Fibroblast of gingiva (primary cell): ENCODE data around the gene CYB5R2.
A peak's percentile ranks its signal among the peaks of the same experiment; 100 is the strongest.
"Not testable (repeated sequence)": the region's sequence is repeated elsewhere in the genome, so short reads cannot be mapped to it uniquely, and the experiment has no call there.

ENCODE experiments used
- DNase-seq: peaks from one replicate; pipeline ENCODE4 v3.0.0-alpha.2; 2011; ENCODE audit warnings: low read depth

CYB5R2 gene

GRCh38 chr11:7668911-7669310, 4.4 kb downstream of the CYB5R2 start:
- no peak for DNase-seq

GRCh38 chr11:7668464-7668863, 4.8 kb downstream of the CYB5R2 start:
- no peak for DNase-seq

DNA sequence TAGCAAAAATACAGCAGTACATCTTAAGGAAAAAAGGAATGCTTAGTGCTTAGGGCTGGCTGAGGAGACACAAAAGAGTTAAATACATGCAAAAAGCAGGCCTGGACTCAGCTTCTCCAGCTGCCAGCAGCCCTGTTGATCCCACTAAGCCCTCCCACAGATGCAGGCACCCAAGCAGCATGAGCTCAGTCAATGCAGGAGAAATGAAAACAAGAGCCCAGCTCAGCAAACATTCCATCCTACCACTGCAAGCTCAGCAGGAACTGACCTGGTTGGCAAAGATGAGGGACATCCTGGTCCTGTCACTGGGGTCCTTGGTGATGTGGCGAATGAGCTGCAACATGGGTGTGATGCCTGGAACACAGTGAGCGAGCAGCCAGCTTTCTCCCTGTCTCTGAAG, 5.8 kb downstream of the CYB5R2 start:
- DNase-seq = no peak

- no peak for DNase-seq
Measured at GRCh38 chr11:7666292-7666866, 6.9 kb downstream of the CYB5R2 start.

GRCh38 chr11:7665473-7666291, 7.6 kb downstream of the CYB5R2 start:
- DNase-seq = peak; percentile 48

GRCh38 chr11:7664867-7665266, 8.4 kb downstream of the CYB5R2 start:
- no peak for DNase-seq

DNA sequence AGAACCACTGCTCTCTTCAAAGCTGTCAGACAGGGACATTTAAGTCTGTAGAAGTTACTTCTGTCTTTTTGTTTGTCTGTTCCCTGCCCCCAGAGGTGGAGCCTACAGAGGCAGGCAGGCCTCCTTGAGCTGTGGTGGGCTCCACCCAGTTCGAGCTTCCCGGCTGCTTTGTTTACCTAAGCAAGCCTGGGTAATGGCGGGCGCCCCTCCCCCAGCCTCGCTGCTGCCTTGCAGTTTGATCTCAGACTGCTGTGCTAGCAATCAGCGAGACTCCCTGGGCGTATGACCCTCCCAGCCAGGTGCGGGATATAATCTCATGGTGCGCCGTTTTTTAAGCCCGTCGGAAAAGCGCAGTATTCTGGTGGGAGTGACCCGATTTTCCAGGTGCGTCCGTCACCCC, 9.8 kb downstream of the CYB5R2 start:
- not testable (repeated sequence) for DNase-seq

- DNase-seq = peak; percentile 69
Measured at GRCh38 chr11:7657306-7658025, 15.8 kb downstream of the CYB5R2 start.

DNA sequence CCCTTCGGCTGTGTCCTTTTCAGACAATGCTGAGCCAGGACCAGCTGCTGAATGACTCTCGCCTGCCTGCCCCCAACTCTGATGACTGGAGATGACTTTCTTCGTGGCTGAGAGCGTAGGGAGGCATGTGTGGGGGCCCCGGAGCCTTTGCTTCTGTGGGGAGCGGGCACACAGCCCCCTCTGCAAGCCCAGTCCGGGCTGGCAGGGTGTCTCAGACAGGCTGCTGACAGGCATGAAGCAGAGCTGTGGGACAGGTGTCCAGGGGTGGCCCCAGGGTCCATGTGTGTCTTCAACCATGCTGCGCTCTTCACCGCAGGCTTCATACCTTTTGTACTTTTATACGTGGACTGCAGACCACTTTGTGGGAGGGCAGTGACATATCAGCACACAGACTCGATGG, 16.6 kb downstream of the CYB5R2 start:
- DNase-seq = no peak

DNA sequence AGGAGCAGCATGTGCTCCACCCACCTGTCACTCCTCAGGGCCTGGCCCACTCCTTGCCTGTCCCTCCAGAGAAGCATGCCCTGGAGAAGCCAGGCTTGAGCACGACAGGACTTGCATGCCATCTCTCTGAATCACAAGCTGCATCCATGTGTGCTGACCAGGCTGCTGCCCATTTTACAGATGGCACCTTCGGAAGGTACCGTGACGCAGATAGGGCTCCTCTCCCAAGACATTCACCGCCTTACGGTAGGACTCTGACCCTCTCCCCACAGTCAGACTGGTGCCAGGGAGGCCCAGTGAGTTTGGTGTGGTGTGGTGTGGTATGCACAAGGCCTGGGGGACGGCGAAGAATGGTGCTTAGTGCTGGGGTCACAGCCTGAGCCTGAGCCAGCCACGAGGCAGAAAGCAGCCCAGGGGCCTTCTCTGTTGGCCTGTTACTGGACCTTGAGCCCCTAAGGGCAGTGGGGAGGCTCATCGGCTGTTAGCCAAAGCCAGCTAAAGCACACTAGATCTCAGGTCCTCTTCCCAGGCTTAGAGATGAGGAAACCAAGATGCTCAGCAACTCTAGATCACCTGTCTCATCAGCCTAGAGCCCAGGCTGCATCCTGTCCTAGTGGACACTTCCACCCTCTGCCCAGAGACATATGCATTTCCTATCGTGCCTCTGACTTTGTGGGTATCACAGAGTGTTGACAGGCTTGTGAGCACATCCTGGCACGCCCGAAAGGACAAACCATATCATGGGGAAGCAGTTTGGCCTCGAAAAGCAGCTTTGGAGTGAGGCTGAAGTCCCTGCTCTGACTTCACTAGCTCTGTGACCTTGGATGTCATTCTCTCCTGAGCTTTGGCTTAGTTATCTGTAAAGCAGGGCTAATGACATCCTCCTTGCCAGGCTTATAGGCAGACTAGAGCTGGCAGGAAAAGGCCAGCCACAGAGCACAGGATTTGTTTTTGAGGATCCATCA, 17.8 kb downstream of the CYB5R2 start:
- no peak for DNase-seq

GRCh38 chr11:7654195-7654705, 19.1 kb downstream of the CYB5R2 start:
- DNase-seq = no peak

GRCh38 chr11:7651700-7652099, 21.6 kb downstream of the CYB5R2 start:
- DNase-seq = no peak

GRCh38 chr11:7651140-7651551, 22.2 kb downstream of the CYB5R2 start:
- DNase-seq = no peak

DNA sequence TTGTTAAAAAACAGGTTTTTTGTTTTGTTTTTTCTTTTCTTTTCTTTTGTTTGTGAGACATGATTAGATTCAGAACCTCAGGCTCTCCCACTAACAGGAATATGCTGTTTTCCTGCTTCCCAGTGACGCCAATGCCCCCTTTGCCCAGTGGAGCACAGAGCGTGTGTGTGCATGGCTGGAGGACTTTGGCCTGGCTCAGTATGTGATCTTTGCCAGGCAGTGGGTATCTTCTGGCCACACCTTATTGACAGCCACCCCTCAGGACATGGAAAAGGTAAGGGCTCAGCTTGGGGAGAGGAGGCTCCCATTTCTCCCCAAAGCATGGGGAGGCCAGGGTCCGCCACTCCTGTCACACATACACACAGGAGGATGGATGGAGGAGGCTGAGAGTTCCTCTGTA, 25.0 kb downstream of the CYB5R2 start:
- DNase-seq = no peak

- no peak for DNase-seq
Measured at GRCh38 chr11:7646866-7647265, 26.4 kb downstream of the CYB5R2 start.

GRCh38 chr11:7645206-7645605, 28.1 kb downstream of the CYB5R2 start:
- no peak for DNase-seq

DNA sequence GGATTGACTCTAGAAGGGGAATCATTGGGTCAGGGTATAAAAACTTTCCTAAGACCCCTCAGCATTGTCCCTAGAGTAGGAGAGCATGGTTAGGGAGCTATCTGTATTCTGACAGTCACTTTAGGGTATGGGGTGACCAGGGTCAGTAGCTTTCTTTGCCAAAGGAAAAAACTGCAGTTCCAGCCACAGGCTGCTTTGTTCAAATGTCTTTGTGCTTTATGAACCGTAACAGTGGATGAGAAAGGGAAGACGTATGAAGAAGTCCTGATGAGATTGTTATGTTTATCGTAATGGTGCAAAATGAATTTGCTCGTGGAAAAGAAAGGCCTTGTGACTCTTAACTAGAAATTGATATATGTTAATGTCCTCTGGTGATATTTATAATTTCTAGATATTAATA, 30.0 kb downstream of the CYB5R2 start:
- no peak for DNase-seq

DNA sequence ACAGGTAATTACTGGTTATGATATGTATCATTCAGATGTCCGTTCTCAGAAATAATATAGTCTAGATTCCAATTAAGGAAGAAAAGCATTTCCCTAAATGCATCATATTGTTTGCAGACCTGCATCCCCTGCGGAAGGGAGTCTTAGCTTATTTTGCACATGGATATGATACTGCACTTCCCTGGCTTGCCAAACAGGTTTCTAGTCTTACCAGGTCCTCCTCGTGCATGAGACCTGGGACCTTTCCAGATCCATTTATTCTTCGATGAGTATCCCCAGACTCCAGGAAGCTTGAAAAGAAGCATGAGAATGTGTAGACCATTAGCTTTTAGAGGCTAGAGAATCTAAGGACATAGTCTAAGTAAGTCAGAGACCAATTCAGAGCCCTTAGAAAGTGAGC, 30.6 kb downstream of the CYB5R2 start:
- no peak for DNase-seq

- DNase-seq = no peak
Measured at GRCh38 chr11:7640816-7641215, 32.5 kb downstream of the CYB5R2 start.

- no peak for DNase-seq
Measured at GRCh38 chr11:7639643-7640025, 33.7 kb downstream of the CYB5R2 start.

GRCh38 chr11:7638710-7639642, 34.3 kb downstream of the CYB5R2 start:
- no peak for DNase-seq
